DND-41 (cell line): Measurements from ENCODE around the gene AP1B1.
"Not testable (repeated sequence)": the region's sequence is repeated elsewhere in the genome, so short reads cannot be mapped to it uniquely, and the experiment has no call there.

Experiments used
- ATAC-seq: fragments of 200-7000 bp; cut with Tn5 transposase; 3 replicates; pipeline ENCODE4 v1.9.1; 2021; ENCODE audit warnings: low read depth; ENCODE audit not compliant: insufficient read depth
- DNase-seq: peaks from one replicate; pipeline ENCODE4 v3.0.0-alpha.2; 2020
- H2AFZ ChIP-seq: 2 replicates; pipeline ENCODE4 v1.6.0; 2012; ENCODE audit warnings: low read depth, low read length
- H3K27ac ChIP-seq: 2 replicates; pipeline ENCODE4 v1.5.1; 2012; ENCODE audit warnings: low read length, inconsistent platforms
- H3K27me3 ChIP-seq: fragments of 200-600 bp; sonication (generic); 2 replicates; pipeline ENCODE4 v1.6.0; 2012; ENCODE audit warnings: low read length, mild to moderate bottlenecking, inconsistent platforms; ENCODE audit not compliant: insufficient read depth, poor library complexity
- H3K36me3 ChIP-seq: 2 replicates; pipeline ENCODE4 v1.5.1; 2012; ENCODE audit warnings: low read length, inconsistent platforms; ENCODE audit not compliant: insufficient read depth
- H3K4me1 ChIP-seq: 2 replicates; pipeline ENCODE4 v1.5.1; 2012; ENCODE audit warnings: mild to moderate bottlenecking, low read length; ENCODE audit not compliant: insufficient read depth
- H3K4me2 ChIP-seq: 2 replicates; pipeline ENCODE4 v1.6.0; 2012; ENCODE audit warnings: mild to moderate bottlenecking, moderate library complexity, low read length, inconsistent platforms; ENCODE audit not compliant: insufficient read depth
- H3K4me3 ChIP-seq, 2 experiments: fragments of 200-600 bp in 1 of 2; shearing (Covaris generic) in 1 of 2; 2 replicates each; pipeline ENCODE4 v1.5.1; 2012 to 2016; ENCODE audit warnings: inconsistent platforms in 2 of 2, low read length in 2 of 2, mild to moderate bottlenecking in 2 of 2, low read depth in 1 of 2, moderate library complexity in 1 of 2
- H3K79me2 ChIP-seq: 2 replicates; pipeline ENCODE4 v1.6.0; 2012; ENCODE audit warnings: low read length, inconsistent platforms; ENCODE audit not compliant: insufficient read depth
- H3K9ac ChIP-seq: 2 replicates; pipeline ENCODE4 v1.6.0; 2012; ENCODE audit warnings: low read depth, mild to moderate bottlenecking, inconsistent platforms, low read length, moderate library complexity
- H3K9me3 ChIP-seq: 2 replicates; pipeline ENCODE4 v1.5.1; 2012; ENCODE audit warnings: low read length, moderate library complexity, mild to moderate bottlenecking, inconsistent platforms; ENCODE audit not compliant: insufficient read depth, severe bottlenecking
- H4K20me1 ChIP-seq: 2 replicates; pipeline ENCODE4 v1.6.0; 2012; ENCODE audit warnings: low read length; ENCODE audit not compliant: insufficient read depth
- CTCF ChIP-seq: IDR thresholded peaks from 2 replicates; pipeline ENCODE4 v1.5.1; 2012; ENCODE audit warnings: borderline replicate concordance, low read length, moderate library complexity, mild to moderate bottlenecking; ENCODE audit not compliant: poor library complexity, severe bottlenecking; ENCODE audit errors: extremely low read depth
- EZH2 ChIP-seq: IDR thresholded peaks from 3 replicates; pipeline ENCODE4 v1.6.1; 2012; ENCODE audit warnings: borderline replicate concordance, low read depth, mild to moderate bottlenecking, moderate library complexity, low read length, inconsistent platforms; ENCODE audit not compliant: severe bottlenecking

The AP1B1 gene

GRCh38 chr22:29431986-29432385, 43.6 kb upstream of the AP1B1 start:
- no peak overlapping the region for H3K4me2 ChIP-seq
- no peaks in the 10 kb centered on the region for H3K4me1 ChIP-seq
- H3K9me3 ChIP-seq: no peaks in the 10 kb centered on the region
- TF ChIP-seq CTCF: no peak
- no peak for TF ChIP-seq EZH2
- no peaks in the 10 kb centered on the region for H4K20me1 ChIP-seq
- H3K27ac ChIP-seq: no peak overlapping the region
- ATAC-seq: no peak
- H3K9ac ChIP-seq: no peak overlapping the region
- DNase-seq: no peak
- no peaks in the 10 kb centered on the region for H3K36me3 ChIP-seq
- H3K79me2 ChIP-seq: no peaks in the 10 kb centered on the region
- H3K27me3 ChIP-seq: peaks cover 14% of the 10 kb centered on the region
- no peak overlapping the region for H3K4me3 ChIP-seq
- H2AFZ ChIP-seq: no peak overlapping the region

GRCh38 chr22:29427176-29427760, 38.9 kb upstream of the AP1B1 start:
- no peak overlapping the region for H2AFZ ChIP-seq
- no peak overlapping the region for H3K9ac ChIP-seq
- TF ChIP-seq EZH2: no peak
- no peak for TF ChIP-seq CTCF
- H4K20me1 ChIP-seq: no peaks in the 10 kb centered on the region
- no peaks in the 10 kb centered on the region for H3K36me3 ChIP-seq
- H3K27ac ChIP-seq: no peak overlapping the region
- H3K79me2 ChIP-seq: no peaks in the 10 kb centered on the region
- DNase-seq: no peak
- H3K4me1 ChIP-seq: no peaks in the 10 kb centered on the region
- no peak overlapping the region for H3K4me2 ChIP-seq
- no peak for ATAC-seq
- H3K27me3 ChIP-seq: peaks cover 14% of the 10 kb centered on the region
- H3K9me3 ChIP-seq: no peaks in the 10 kb centered on the region
- H3K4me3 ChIP-seq: no peak overlapping the region

GRCh38 chr22:29426476-29426875, 38.1 kb upstream of the AP1B1 start:
- Histone ChIP-seq H3K27me3 (peaks cover 14% of the 10 kb centered on the region), H3K36me3 (no peaks in the 10 kb centered on the region), H3K4me1 (no peaks in the 10 kb centered on the region), H3K9ac (no peak overlapping the region), H3K4me3 (no peak overlapping the region), H3K27ac (no peak overlapping the region), H3K4me2 (no peak overlapping the region), H4K20me1 (no peaks in the 10 kb centered on the region), H3K79me2 (no peaks in the 10 kb centered on the region), H2AFZ (no peak overlapping the region), H3K9me3 (no peaks in the 10 kb centered on the region)
- no peak for TF ChIP-seq CTCF
- no peak for TF ChIP-seq EZH2
- no peak for DNase-seq
- ATAC-seq: no peak

- H3K4me3 ChIP-seq, H3K9ac ChIP-seq, H3K36me3 ChIP-seq, H3K27me3 ChIP-seq, H3K4me2 ChIP-seq, H2AFZ ChIP-seq, ATAC-seq, H4K20me1 ChIP-seq, DNase-seq, H3K79me2 ChIP-seq, H3K9me3 ChIP-seq, H3K27ac ChIP-seq: not testable (repeated sequence)
- H3K4me1 ChIP-seq: peaks cover 21% of the 10 kb centered on the region
These were observed 30.3 kb upstream of the AP1B1 start for GRCh38 chr22:29418704-29419103.

- ATAC-seq (peak; percentile 83), DNase-seq (peak; percentile 78)
- Histone ChIP-seq H3K9ac (peak overlapping the region; percentile 62), H3K4me2 (peak overlapping the region; percentile 75), H3K4me1 (peaks cover 21% of the 10 kb centered on the region), H3K4me3 (peak overlapping the region; percentile 14 to 62; a peak in 3 of 4 replicates), H2AFZ (peak overlapping the region; percentile 91), H3K27ac (peak overlapping the region; percentile 83)
- not testable (repeated sequence) for H3K9me3 ChIP-seq, H4K20me1 ChIP-seq, H3K79me2 ChIP-seq, H3K36me3 ChIP-seq, H3K27me3 ChIP-seq
These were observed 26.7 kb upstream of the AP1B1 start for GRCh38 chr22:29414951-29415591.
